Measurements from ENCODE around the gene AGAP3.

DNA sequence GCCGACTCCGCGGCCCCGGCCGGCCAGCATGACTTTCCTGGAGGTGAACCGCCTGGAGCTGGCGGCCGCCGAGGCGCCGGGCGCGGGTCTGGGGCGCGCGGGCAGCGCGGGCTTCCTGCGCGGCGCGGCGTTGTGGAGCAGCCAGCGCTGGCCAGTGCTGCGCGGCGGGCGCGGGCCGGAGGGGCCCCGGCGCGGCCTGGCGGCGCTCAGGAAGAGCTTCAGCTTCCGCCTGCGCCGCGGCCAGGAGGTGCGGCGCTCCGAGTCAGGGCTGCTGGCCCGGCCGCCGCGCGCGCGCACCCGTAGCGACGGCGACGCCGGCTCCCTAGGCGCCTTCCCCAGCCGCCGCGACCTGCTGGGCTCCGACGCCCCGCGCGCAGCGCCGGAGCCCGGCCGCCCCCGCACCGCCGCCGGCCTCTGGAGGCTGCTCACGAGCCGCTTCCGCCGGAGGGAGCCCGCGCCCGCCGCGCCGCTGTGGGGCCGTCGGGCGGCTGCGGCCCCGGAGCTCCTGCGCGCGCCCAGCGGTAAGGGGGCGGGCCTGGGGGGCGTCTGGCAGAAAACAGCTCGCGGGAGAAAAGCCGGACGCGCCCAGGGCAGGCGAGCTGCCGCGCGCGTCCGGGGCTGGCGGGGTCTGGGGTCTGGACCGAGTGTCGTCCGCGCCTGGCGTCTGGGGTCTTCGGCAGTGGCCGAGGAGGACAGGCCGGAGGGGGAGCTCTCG, 29.0 kb downstream of the AGAP3 start:
- TF ChIP-seq, protein P1, sequence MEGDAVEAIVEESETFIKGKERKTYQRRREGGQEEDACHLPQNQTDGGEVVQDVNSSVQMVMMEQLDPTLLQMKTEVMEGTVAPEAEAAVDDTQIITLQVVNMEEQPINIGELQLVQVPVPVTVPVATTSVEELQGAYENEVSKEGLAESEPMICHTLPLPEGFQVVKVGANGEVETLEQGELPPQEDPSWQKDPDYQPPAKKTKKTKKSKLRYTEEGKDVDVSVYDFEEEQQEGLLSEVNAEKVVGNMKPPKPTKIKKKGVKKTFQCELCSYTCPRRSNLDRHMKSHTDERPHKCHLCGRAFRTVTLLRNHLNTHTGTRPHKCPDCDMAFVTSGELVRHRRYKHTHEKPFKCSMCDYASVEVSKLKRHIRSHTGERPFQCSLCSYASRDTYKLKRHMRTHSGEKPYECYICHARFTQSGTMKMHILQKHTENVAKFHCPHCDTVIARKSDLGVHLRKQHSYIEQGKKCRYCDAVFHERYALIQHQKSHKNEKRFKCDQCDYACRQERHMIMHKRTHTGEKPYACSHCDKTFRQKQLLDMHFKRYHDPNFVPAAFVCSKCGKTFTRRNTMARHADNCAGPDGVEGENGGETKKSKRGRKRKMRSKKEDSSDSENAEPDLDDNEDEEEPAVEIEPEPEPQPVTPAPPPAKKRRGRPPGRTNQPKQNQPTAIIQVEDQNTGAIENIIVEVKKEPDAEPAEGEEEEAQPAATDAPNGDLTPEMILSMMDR (IDR thresholded peaks at IDR 0.05; ENCODE audit: borderline replicate concordance, extremely low read depth, low read length, poor library complexity, severe bottlenecking): no peak
- no peak for TF ChIP-seq EZH2 (IDR thresholded peaks at IDR 0.05; ENCODE audit: borderline replicate concordance, low read depth, low read length, severe bottlenecking)

All from DND-41 (cell line).